HL-60 (cell line): ENCODE data around the gene SMARCC2.

ENCODE experiments used
- DNase-seq, 2 experiments: peaks; one replicate each; pipeline ENCODE4 v3.0.0-alpha.2; 2010 to 2020; ENCODE audit warnings: low read depth in 1 of 2, low spot score in 1 of 2
- H3K27ac ChIP-seq: fragments of 250-450 bp; sonication (Bioruptor Pico); replicated peaks from 2 replicates; pipeline ENCODE4 v1.5.1; 2020; ENCODE audit warnings: mild to moderate bottlenecking, moderate library complexity
- H3K27me3 ChIP-seq: fragments of 250-450 bp; sonication (Bioruptor Pico); 2 replicates; pipeline ENCODE4 v1.5.1; 2021; ENCODE audit warnings: mild to moderate bottlenecking, moderate library complexity; ENCODE audit not compliant: insufficient read depth, poor library complexity, severe bottlenecking
- H3K4me3 ChIP-seq: replicated peaks from 2 replicates; pipeline ENCODE4 v1.5.1; 2011; ENCODE audit warnings: mild to moderate bottlenecking, control low read depth, low read length; ENCODE audit not compliant: insufficient read depth
- CTCF ChIP-seq: IDR thresholded peaks from one replicate; pipeline ENCODE4 v1.5.1; 2011; ENCODE audit warnings: low read length, control low read depth, inconsistent platforms; ENCODE audit not compliant: insufficient read depth
- GABPA ChIP-seq: IDR thresholded peaks from 2 replicates; pipeline ENCODE4 v1.6.1; 2012; ENCODE audit warnings: low read depth
- POLR2AphosphoS5 ChIP-seq: IDR thresholded peaks from 2 replicates; pipeline ENCODE4 v1.6.1; 2012; ENCODE audit warnings: low read depth
- REST ChIP-seq: IDR thresholded peaks from 2 replicates; pipeline ENCODE4 v1.6.1; 2012; ENCODE audit warnings: low read depth; ENCODE audit not compliant: insufficient replicate concordance
- SPI1 ChIP-seq: IDR thresholded peaks from 2 replicates; pipeline ENCODE4 v1.6.1; 2012; ENCODE audit warnings: low read depth, mild to moderate bottlenecking, borderline replicate concordance

Gene SMARCC2

GRCh38 chr12:56190695-56191155 lies 1.4 kb upstream of the SMARCC2 start:
- H3K27me3 ChIP-seq: no peaks in the 10 kb centered on the region
- peak overlapping the region; percentile 71 for H3K27ac ChIP-seq
- no peak for DNase-seq
- TF ChIP-seq GABPA: no peak
- TF ChIP-seq POLR2AphosphoS5: no peak
- TF ChIP-seq CTCF: no peak
- no peak for TF ChIP-seq SPI1
- TF ChIP-seq REST: no peak
- peak overlapping the region; percentile 77 for H3K4me3 ChIP-seq

- Histone ChIP-seq H3K27me3 (no peaks in the 10 kb centered on the region), H3K4me3 (peak overlapping the region; percentile 77), H3K27ac (peak overlapping the region; percentile 71)
- peak; percentile 63 to 75 for DNase-seq
- no peak for TF ChIP-seq SPI1
- TF ChIP-seq REST: no peak
- no peak for TF ChIP-seq CTCF
- TF ChIP-seq POLR2AphosphoS5: peak; percentile 11; the same call in 1 of the 2 replicates
- peak; percentile 65; the same call in 1 of the 2 replicates for TF ChIP-seq GABPA
These were observed 823 bp upstream of the SMARCC2 start for GRCh38 chr12:56189918-56190694.

- peak overlapping the region; percentile 78 for H3K27ac ChIP-seq
- no peak for DNase-seq
These were observed 545 bp downstream of the SMARCC2 start for GRCh38 chr12:56188778-56189098.

More at GRCh38 chr12:56188778-56189098, 545 bp downstream of the SMARCC2 start:
- no peaks in the 10 kb centered on the region for H3K27me3 ChIP-seq
- TF ChIP-seq POLR2AphosphoS5 (no peak), SPI1 (no peak), CTCF (no peak), GABPA (no peak), REST (no peak)
- H3K4me3 ChIP-seq: peak overlapping the region; percentile 86
